Neural cell (in vitro differentiated cells): Measurements from ENCODE around the gene KCNJ8.

Experiments
- EP300 ChIP-seq: fragments of 450-650 bp; conservative IDR thresholded peaks from 2 replicates; pipeline ENCODE4 v1.6.1; 2014; ENCODE audit warnings: antibody characterized with exemption, mild to moderate bottlenecking, moderate library complexity; ENCODE audit not compliant: poor library complexity, severe bottlenecking
- EZH2 ChIP-seq: fragments of 200-600, 300-800 bp; shearing (Covaris generic), sonication (generic); IDR thresholded peaks from 2 replicates; pipeline ENCODE4 v1.6.1; 2014; ENCODE audit warnings: antibody characterized with exemption, low read length, borderline replicate concordance, mild to moderate bottlenecking; ENCODE audit not compliant: insufficient read depth, poor library complexity, severe bottlenecking
- POLR2AphosphoS5 ChIP-seq: IDR thresholded peaks from 2 replicates; pipeline ENCODE4 v1.6.1; 2012
- SMC3 ChIP-seq: fragments of 450-650 bp; conservative IDR thresholded peaks from 2 replicates; pipeline ENCODE4 v1.6.1; 2014; ENCODE audit warnings: antibody characterized with exemption, mild to moderate bottlenecking, moderate library complexity; ENCODE audit not compliant: poor library complexity
- TAF1 ChIP-seq: IDR thresholded peaks from 2 replicates; pipeline ENCODE4 v1.6.1; 2012; ENCODE audit warnings: low read depth
- TF ChIP-seq, protein P1 (sequence below): fragments of 450-650 bp; IDR thresholded peaks from 2 replicates; pipeline ENCODE4 v1.5.1; 2014; ENCODE audit warnings: antibody characterized with exemption, mild to moderate bottlenecking, moderate library complexity; ENCODE audit not compliant: poor library complexity, severe bottlenecking
- TF ChIP-seq, protein P2 (sequence below): IDR thresholded peaks from 2 replicates; pipeline ENCODE4 v1.6.1; 2012; ENCODE audit warnings: borderline replicate concordance

DNA sequence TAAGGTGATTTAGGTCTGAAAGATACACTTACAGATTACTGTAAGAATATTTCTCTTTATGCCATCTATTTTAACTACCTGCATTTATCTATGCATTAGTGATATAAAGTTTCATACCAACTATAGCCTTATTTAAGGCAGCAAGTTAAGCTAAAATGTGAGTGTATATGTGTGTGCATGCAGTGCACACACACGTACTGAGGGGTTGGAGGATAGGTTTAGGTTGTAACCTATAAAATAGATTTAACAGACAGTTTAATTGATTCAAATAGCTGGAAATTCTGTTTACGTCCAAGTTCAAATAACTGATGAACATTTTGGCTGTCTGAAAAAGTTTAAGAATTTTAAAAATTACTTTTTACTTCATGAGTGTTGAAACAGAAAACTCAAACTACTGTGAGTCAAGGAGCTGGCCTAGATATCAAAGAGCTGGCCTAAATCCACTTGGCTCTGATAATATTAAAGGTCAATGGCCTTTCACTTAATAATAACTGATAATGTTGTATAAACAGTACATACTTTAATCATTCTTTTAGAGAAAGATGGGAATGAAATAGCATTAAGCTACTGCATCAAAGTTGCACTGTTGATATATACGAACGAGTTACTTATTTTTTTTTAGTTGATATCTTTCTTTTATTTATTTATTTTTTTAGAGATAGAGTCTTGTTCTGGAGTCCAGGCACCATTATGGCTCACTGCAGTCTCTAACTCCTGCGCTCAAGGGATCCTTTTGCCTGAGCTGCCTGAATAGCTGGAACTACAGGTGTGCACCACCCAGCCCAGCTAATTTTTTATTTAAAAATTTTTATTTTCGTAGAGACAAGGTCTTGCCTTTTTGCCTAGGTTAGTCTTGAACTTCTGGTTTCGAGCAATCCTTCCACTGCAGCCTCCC, 13.8 kb upstream of the KCNJ8 start:
- TF ChIP-seq, protein P1, sequence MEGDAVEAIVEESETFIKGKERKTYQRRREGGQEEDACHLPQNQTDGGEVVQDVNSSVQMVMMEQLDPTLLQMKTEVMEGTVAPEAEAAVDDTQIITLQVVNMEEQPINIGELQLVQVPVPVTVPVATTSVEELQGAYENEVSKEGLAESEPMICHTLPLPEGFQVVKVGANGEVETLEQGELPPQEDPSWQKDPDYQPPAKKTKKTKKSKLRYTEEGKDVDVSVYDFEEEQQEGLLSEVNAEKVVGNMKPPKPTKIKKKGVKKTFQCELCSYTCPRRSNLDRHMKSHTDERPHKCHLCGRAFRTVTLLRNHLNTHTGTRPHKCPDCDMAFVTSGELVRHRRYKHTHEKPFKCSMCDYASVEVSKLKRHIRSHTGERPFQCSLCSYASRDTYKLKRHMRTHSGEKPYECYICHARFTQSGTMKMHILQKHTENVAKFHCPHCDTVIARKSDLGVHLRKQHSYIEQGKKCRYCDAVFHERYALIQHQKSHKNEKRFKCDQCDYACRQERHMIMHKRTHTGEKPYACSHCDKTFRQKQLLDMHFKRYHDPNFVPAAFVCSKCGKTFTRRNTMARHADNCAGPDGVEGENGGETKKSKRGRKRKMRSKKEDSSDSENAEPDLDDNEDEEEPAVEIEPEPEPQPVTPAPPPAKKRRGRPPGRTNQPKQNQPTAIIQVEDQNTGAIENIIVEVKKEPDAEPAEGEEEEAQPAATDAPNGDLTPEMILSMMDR: no peak
- TF ChIP-seq POLR2AphosphoS5 (no peak), EP300 (no peak), TAF1 (no peak), SMC3 (no peak), EZH2 (no peak)
- TF ChIP-seq, protein P2, sequence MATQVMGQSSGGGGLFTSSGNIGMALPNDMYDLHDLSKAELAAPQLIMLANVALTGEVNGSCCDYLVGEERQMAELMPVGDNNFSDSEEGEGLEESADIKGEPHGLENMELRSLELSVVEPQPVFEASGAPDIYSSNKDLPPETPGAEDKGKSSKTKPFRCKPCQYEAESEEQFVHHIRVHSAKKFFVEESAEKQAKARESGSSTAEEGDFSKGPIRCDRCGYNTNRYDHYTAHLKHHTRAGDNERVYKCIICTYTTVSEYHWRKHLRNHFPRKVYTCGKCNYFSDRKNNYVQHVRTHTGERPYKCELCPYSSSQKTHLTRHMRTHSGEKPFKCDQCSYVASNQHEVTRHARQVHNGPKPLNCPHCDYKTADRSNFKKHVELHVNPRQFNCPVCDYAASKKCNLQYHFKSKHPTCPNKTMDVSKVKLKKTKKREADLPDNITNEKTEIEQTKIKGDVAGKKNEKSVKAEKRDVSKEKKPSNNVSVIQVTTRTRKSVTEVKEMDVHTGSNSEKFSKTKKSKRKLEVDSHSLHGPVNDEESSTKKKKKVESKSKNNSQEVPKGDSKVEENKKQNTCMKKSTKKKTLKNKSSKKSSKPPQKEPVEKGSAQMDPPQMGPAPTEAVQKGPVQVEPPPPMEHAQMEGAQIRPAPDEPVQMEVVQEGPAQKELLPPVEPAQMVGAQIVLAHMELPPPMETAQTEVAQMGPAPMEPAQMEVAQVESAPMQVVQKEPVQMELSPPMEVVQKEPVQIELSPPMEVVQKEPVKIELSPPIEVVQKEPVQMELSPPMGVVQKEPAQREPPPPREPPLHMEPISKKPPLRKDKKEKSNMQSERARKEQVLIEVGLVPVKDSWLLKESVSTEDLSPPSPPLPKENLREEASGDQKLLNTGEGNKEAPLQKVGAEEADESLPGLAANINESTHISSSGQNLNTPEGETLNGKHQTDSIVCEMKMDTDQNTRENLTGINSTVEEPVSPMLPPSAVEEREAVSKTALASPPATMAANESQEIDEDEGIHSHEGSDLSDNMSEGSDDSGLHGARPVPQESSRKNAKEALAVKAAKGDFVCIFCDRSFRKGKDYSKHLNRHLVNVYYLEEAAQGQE: no peak
